AG09319 (cell line): Measurements from ENCODE around the gene GAK.

Experiments used
- DNase-seq: peaks from one replicate; pipeline ENCODE4 v3.0.0-alpha.2; 2010; ENCODE audit warnings: low read depth; ENCODE audit errors: extremely low read depth
- CTCF ChIP-seq: IDR thresholded peaks from 2 replicates; pipeline ENCODE4 v1.5.1; 2011; ENCODE audit warnings: low read depth, mild to moderate bottlenecking, inconsistent platforms, low read length, moderate library complexity

GAK gene

GRCh38 chr4:821181-821591 is 110.9 kb downstream of the GAK start:
- TF ChIP-seq CTCF: no peak
- DNase-seq: no peak

- no peak for DNase-seq
- TF ChIP-seq CTCF: no peak
These were observed 111.6 kb downstream of the GAK start for GRCh38 chr4:820230-821172.

- no peak for TF ChIP-seq CTCF
- no peak for DNase-seq
These were observed 112.5 kb downstream of the GAK start for GRCh38 chr4:819401-820229.

- no peak for TF ChIP-seq CTCF
- DNase-seq: no peak
These were observed 113.8 kb downstream of the GAK start for GRCh38 chr4:818106-818921.

- no peak for TF ChIP-seq CTCF
- no peak for DNase-seq
These were observed 116.5 kb downstream of the GAK start for GRCh38 chr4:815464-816146.

GRCh38 chr4:814312-814850 is 117.7 kb downstream of the GAK start:
- no peak for TF ChIP-seq CTCF
- no peak for DNase-seq
